ENCODE results near the gene NME8. TPM values are rescaled to one million over a fixed set of nuclear protein-coding genes. Genes with fewer than 3 reads are reported as not detected.

Gene NME8
- total and polyA plus RNA-seq, 9 donors = not detected

- H3K27ac ChIP-seq = peak overlapping the region in 1 of 2 donors; percentile 50
- 28 to 44% (median 32%) methylated on average over 3 of the region's 3 CpGs for WGBS, 3 donors
- DNase-seq = no peak
- no peak overlapping the region for H3K4me3 ChIP-seq
- no peak for TF ChIP-seq POLR2A (IDR thresholded peaks at IDR 0.05)
- no peak for TF ChIP-seq CTCF (IDR thresholded peaks at IDR 0.05)
- TF ChIP-seq EP300 (IDR thresholded peaks at IDR 0.05) = no peak
- H3K36me3 ChIP-seq = no peaks in the 10 kb centered on the region
- intact Hi-C loops (cut with DNase I) = no loop called here
- H3K27me3 ChIP-seq = no peaks in the 10 kb centered on the region
- no peaks in the 10 kb centered on the region for H3K9me3 ChIP-seq
- peaks cover 24% of the 10 kb centered on the region for H3K4me1 ChIP-seq (ENCODE audit: insufficient read depth)
These were observed 76.2 kb downstream of the NME8 start for GRCh38 chr7:37924491-37925041.

DNA sequence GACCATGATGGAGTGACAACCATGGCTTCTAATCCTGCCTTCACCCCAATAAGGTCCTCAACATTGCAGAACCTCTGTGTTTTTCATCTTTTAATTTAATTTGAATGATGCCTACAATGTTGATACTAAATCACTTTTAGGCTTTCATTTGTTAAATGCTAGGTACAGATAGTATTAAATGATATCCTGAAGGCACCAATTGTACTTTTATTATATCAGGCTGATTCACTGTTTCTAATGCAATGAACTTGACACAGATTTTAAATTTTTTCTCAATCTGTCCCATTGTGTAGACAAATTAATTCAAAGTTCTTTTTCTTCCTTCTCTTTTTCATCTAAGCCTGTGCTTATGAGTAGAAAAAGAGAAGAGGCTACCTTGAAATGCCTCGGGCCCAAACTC lies 77.2 kb downstream of the NME8 start:
- no peak overlapping the region for H3K27ac ChIP-seq
- no peaks in the 10 kb centered on the region for H3K27me3 ChIP-seq
- intact Hi-C loops (cut with DNase I) = no loop called here
- no peak for DNase-seq
- no peak overlapping the region for H3K4me3 ChIP-seq
- H3K36me3 ChIP-seq = no peaks in the 10 kb centered on the region
- 93 to 97% (median 96%) methylated on average over 1 of the region's 1 CpG for WGBS, 3 donors
- H3K9me3 ChIP-seq = no peaks in the 10 kb centered on the region
- no peak for TF ChIP-seq EP300 (IDR thresholded peaks at IDR 0.05)
- TF ChIP-seq CTCF (IDR thresholded peaks at IDR 0.05) = no peak
- H3K4me1 ChIP-seq (ENCODE audit: insufficient read depth) = peaks cover 19% of the 10 kb centered on the region

- Histone ChIP-seq H3K36me3 (no peaks in the 10 kb centered on the region), H3K4me3 (no peak overlapping the region), H3K27me3 (no peaks in the 10 kb centered on the region), H3K9me3 (no peaks in the 10 kb centered on the region), H3K4me1 (ENCODE audit: insufficient read depth) (peaks cover 16% of the 10 kb centered on the region), H3K27ac (peak overlapping the region in 1 of 2 donors; percentile 76)
- 34 to 44% (median 39%) methylated on average over 2 of the region's 2 CpGs for WGBS, 3 donors
- TF ChIP-seq CTCF (IDR thresholded peaks at IDR 0.05) (no peak), POLR2A (IDR thresholded peaks at IDR 0.05) (no peak), EP300 (IDR thresholded peaks at IDR 0.05) (no peak)
- peak in 2 of 5 donors; percentile 40 to 42 for DNase-seq
- intact Hi-C loops (cut with DNase I) = no loop called here
These were observed 79.5 kb downstream of the NME8 start for GRCh38 chr7:37927773-37928444.

- intact Hi-C loops (cut with DNase I) = no loop called here
- Histone ChIP-seq H3K9me3 (no peaks in the 10 kb centered on the region), H3K36me3 (no peaks in the 10 kb centered on the region), H3K4me3 (no peak overlapping the region), H3K27ac (peak overlapping the region in 1 of 2 donors; percentile 76), H3K4me1 (ENCODE audit: insufficient read depth) (peaks cover 18% of the 10 kb centered on the region), H3K27me3 (no peaks in the 10 kb centered on the region)
- 87 to 90% (median 89%) methylated on average over 4 of the region's 4 CpGs for WGBS, 3 donors
- TF ChIP-seq POLR2A (IDR thresholded peaks at IDR 0.05) (no peak), CTCF (IDR thresholded peaks at IDR 0.05) (no peak), EP300 (IDR thresholded peaks at IDR 0.05) (no peak)
- no peak for DNase-seq
These were observed 80.5 kb downstream of the NME8 start for GRCh38 chr7:37928878-37929277.

Data from ovary (tissue), 9 donors.